Measurements from ENCODE around the gene TJP2.

The TJP2 gene

GRCh38 chr9:69136779-69137178 is 37.3 kb upstream of the TJP2 start:
- TF ChIP-seq, protein P1, sequence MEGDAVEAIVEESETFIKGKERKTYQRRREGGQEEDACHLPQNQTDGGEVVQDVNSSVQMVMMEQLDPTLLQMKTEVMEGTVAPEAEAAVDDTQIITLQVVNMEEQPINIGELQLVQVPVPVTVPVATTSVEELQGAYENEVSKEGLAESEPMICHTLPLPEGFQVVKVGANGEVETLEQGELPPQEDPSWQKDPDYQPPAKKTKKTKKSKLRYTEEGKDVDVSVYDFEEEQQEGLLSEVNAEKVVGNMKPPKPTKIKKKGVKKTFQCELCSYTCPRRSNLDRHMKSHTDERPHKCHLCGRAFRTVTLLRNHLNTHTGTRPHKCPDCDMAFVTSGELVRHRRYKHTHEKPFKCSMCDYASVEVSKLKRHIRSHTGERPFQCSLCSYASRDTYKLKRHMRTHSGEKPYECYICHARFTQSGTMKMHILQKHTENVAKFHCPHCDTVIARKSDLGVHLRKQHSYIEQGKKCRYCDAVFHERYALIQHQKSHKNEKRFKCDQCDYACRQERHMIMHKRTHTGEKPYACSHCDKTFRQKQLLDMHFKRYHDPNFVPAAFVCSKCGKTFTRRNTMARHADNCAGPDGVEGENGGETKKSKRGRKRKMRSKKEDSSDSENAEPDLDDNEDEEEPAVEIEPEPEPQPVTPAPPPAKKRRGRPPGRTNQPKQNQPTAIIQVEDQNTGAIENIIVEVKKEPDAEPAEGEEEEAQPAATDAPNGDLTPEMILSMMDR (conservative IDR thresholded peaks at IDR 0.05; ENCODE audit: low read depth): no peak
- CTCF ChIA-PET: interaction anchor here (0.6 kb wide), 1 partner anchor 31 kb away, joined by 3 read pairs; no protein-coding TSS in a partner anchor
- POLR2A ChIA-PET (ENCODE audit: low non-redundant PET): interaction anchor here (0.5 to 0.6 kb wide), 2 partner anchors 13 to 87 kb away, joined by 3 read pairs; no protein-coding TSS in a partner anchor
- H3K27ac ChIP-seq: peak overlapping the region; percentile 17; the same call in 1 of the 2 replicates
- no peak for DNase-seq (ENCODE audit: low spot score)

- ChIA-PET POLR2A (ENCODE audit: low non-redundant PET) (interaction anchor here (0.5 to 0.6 kb wide), 2 partner anchors 13 to 88 kb away, joined by 3 read pairs; no protein-coding TSS in a partner anchor), CTCF (interaction anchor here (0.6 kb wide), 1 partner anchor 31 kb away, joined by 3 read pairs; no protein-coding TSS in a partner anchor)
- DNase-seq (ENCODE audit: low spot score): no peak
- TF ChIP-seq, protein P1 (conservative IDR thresholded peaks at IDR 0.05; ENCODE audit: low read depth): no peak
- H3K27ac ChIP-seq: no peak overlapping the region
These were observed 36.8 kb upstream of the TJP2 start for GRCh38 chr9:69137311-69137710.

DNA sequence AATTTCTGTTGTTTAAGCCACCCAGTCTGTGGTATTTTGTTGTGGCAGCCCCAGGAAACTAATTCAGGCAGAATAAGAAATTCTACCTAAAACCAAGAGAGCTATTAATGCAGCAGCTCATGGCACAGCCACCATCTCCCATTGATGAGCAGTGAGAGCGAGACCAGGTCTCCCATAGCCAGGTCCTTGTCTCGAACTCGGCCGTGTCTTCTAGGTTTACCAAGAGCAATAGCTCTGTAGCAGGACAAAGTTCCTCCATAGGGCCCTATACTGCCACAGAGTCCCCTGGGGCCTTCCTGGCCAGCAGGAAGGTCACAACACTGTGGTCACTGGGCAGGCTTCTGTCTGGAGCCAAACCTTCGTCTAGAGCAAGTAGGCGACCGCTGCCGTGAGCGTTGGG is 34.5 kb upstream of the TJP2 start:
- POLR2A ChIA-PET (ENCODE audit: low non-redundant PET): no interaction called here

DNA sequence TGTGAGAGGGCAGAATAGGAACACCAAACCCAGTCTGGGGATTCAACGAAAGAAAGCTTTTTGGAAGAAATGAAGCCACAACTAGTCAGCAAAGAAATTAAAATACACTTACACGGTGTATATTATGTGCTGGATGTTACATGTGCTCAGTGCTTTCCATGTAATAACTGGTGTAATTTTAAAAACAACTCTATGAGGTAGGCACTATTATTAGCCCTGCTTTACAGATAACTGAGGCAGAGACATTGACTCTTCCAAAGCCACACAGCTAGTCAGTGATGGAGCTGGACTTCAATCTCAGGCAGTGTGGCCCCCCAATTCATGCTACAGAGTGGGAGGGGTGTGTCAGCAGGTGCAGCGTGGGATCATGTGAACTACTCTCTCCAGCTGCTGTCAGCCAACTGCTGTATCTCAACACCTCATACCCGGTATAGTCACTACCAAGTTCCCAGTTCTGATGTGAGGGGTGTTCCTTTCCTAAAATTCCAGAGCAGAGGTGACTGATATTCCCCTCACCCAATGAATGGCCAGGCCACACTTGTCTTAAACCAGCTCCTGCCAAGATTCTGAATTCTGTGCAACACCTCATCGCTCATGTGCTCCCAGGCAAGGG is 33.8 kb upstream of the TJP2 start:
- ChIA-PET POLR2A (ENCODE audit: low non-redundant PET) (no interaction called here), CTCF (interaction anchor here (0.5 kb wide), 1 partner anchor 1297 kb away, joined by 7 read pairs; no protein-coding TSS in a partner anchor)
- H3K27ac ChIP-seq: no peak overlapping the region
- no peak for DNase-seq (ENCODE audit: low spot score)
- TF ChIP-seq, protein P1 (conservative IDR thresholded peaks at IDR 0.05; ENCODE audit: low read depth): no peak

More for the DNA sequence above, 34.5 kb upstream of the TJP2 start:
- peak overlapping the region; percentile 23; the same call in 1 of the 2 replicates for H3K27ac ChIP-seq
- DNase-seq (ENCODE audit: low spot score): no peak
- CTCF ChIA-PET: no interaction called here
- TF ChIP-seq, protein P1 (conservative IDR thresholded peaks at IDR 0.05; ENCODE audit: low read depth): no peak

- ChIA-PET POLR2A (ENCODE audit: low non-redundant PET) (no interaction called here), CTCF (interaction anchor here (0.6 kb wide), 1 partner anchor 16 kb away, joined by 3 read pairs; no protein-coding TSS in a partner anchor)
- no peak for DNase-seq (ENCODE audit: low spot score)
- peak overlapping the region; percentile 55 for H3K27ac ChIP-seq
- TF ChIP-seq, protein P1 (conservative IDR thresholded peaks at IDR 0.05; ENCODE audit: low read depth): no peak
These were observed 32.2 kb upstream of the TJP2 start for GRCh38 chr9:69141851-69142250.

DNA sequence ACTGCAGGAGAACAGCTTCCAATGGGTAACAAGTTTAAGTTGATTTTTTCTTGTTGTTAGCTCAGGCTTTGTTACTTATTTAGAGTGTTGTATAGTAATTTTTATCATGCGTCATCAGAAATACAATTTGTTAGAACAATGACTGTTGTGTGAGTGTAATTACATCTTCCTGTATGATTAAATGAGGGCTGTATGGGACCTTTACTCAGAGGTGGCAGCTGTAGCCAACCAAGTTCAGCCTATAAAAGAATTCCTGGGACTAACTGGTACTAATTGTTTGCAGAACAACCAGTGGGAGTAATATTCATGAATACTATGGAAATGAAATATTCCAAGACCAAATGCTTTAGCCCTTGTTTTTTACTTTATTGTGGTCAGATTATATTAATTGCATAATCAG is 30.8 kb upstream of the TJP2 start:
- TF ChIP-seq, protein P1 (conservative IDR thresholded peaks at IDR 0.05; ENCODE audit: low read depth): no peak
- DNase-seq (ENCODE audit: low spot score): no peak
- H3K27ac ChIP-seq: no peak overlapping the region
- POLR2A ChIA-PET (ENCODE audit: low non-redundant PET): no interaction called here
- CTCF ChIA-PET: interaction anchor here (0.7 to 1.1 kb wide), 2 partner anchors 80 to 188 kb away, joined by 3 read pairs; no protein-coding TSS in a partner anchor
